Spleen (tissue), 11 donors: ENCODE data around the gene ARMS2. TPM values are rescaled to one million over a fixed set of nuclear protein-coding genes. Genes with fewer than 3 reads are reported as not detected.

Experiments used
- DNase-seq: peaks from one replicate; pipeline ENCODE4 v3.0.0-alpha.2; 2020
- H3K27ac ChIP-seq, 8 donors: fragments of 200-600 bp; sonication (generic) in 7 of 8; 1 replicate in 4 of 8; 2 replicates in 4 of 8; pipeline versions ENCODE4 v1.5.0 to v1.8.0; 2016 to 2021; ENCODE audit warnings: inconsistent platforms in 4 of 8, mild to moderate bottlenecking in 4 of 8, moderate library complexity in 1 of 8
- H3K27me3 ChIP-seq, 7 donors: fragments of 200-600 bp; sonication (generic) in 6 of 7; replicated peaks in 1 of 7; 1 replicate in 4 of 7; 2 replicates in 3 of 7; pipeline versions ENCODE4 v1.5.0 to v1.8.0; 2016 to 2021; ENCODE audit warnings: inconsistent platforms in 3 of 7, mild to moderate bottlenecking in 1 of 7
- H3K36me3 ChIP-seq, 6 donors: fragments of 200-600 bp; sonication (generic) in 5 of 6; 1 replicate in 4 of 6; 2 replicates in 2 of 6; pipeline versions ENCODE4 v1.5.0 to v1.8.0; 2016 to 2021; ENCODE audit warnings: inconsistent platforms in 2 of 6
- H3K4me1 ChIP-seq, 6 donors: fragments of 200-600 bp; sonication (generic) in 5 of 6; 1 replicate in 3 of 6; 2 replicates in 3 of 6; pipeline versions ENCODE4 v1.5.0 to v1.8.0; 2016 to 2021; ENCODE audit warnings: inconsistent platforms in 3 of 6
- H3K4me3 ChIP-seq, 8 donors: fragments of 200-600 bp; sonication (generic) in 7 of 8; 1 replicate in 4 of 8; 2 replicates in 4 of 8; pipeline versions ENCODE4 v1.5.0 to v1.8.0; 2016 to 2021; ENCODE audit warnings: inconsistent platforms in 4 of 8, mild to moderate bottlenecking in 4 of 8, moderate library complexity in 2 of 8
- H3K9me3 ChIP-seq, 8 donors: fragments of 200-600 bp; sonication (generic) in 7 of 8; 1 replicate in 4 of 8; 2 replicates in 4 of 8; pipeline versions ENCODE4 v1.5.0 to v1.8.0; 2016 to 2021; ENCODE audit warnings: inconsistent platforms in 4 of 8
- CTCF ChIP-seq, 11 experiments: fragments of 200-600 bp in 7 of 11; fragments of 450-650 bp in 4 of 11; sonication (generic) in 4 of 11; IDR thresholded peaks in 8 of 11; conservative IDR thresholded peaks in 3 of 11; 1 replicate in 7 of 11; 2 replicates in 4 of 11; pipeline versions ENCODE4 v1.4.0 to v1.8.0; 2016 to 2021; ENCODE audit warnings: antibody characterized with exemption in 11 of 11, inconsistent platforms in 4 of 11, mild to moderate bottlenecking in 1 of 11
- POLR2A ChIP-seq, 3 donors: fragments of 450-650 bp; IDR thresholded peaks; one replicate each; pipeline ENCODE4 v1.5.1; 2017; ENCODE audit warnings: antibody characterized with exemption in 3 of 3, mild to moderate bottlenecking in 1 of 3
- POLR2AphosphoS5 ChIP-seq, 3 donors: sonication (generic); formaldehyde crosslinking; IDR thresholded peaks; one replicate each; pipeline ENCODE4 v1.5.1; 2017; ENCODE audit warnings: antibody characterized with exemption in 3 of 3
- WGBS, 5 donors: extraction: QIAGEN DNeasy Blood & Tissue Kit in 3 of 5; methylation state at CpG; one replicate each; pipeline versions ENCODE4 v1.1.5 to v1.1.7; 2013 to 2018; 5-methylcytosine and 5-hydroxymethylcytosine counted together
- intact Hi-C: fragments of 100-400 bp; cut with DNase I; formaldehyde crosslinking; loops from one replicate; pipeline ENCODE4 v1.15.0; 2023; ENCODE audit warnings: low total_unique reads
- polyA plus RNA-seq, 3 donors: library from polyadenylated mRNA; stranded (reverse); fragments of 200-250 nt; gene quantifications; one replicate each; pipeline ENCODE4 v1.2.1, GENCODE V29; 2013
- total RNA-seq, 7 donors: library from RNA; depleted of rRNA in 3 of 7; stranded (reverse); fragments of >200 nt in 3 of 7; fragmentation: NEBNext Ultra II Directional in 4 of 7; extraction: Animal tissue kit (Norgen Biotek cat#: 25700) in 4 of 7; gene quantifications; one replicate each; pipeline versions ENCODE4 v1.1.0 to v1.2.1, GENCODE V29; 2016 to 2021
- donor health status: healthy with polysubstance abuse.
- donor health status: DM: no; HTN: no; CAD: no; lungs with moderate emphysema.
- donor health status: DM: no; HTN: no; CAD: no.
- donor health status: Bipolar disorder and iron deficiency.
- donor health status: healthy.
- donor health status: DM: no; HTN: no; CAD: no.
- donor health status: DM: yes; HTN: yes; CAD: no.

ARMS2 gene
- total and polyA plus RNA-seq, 10 donors: not detected

GRCh38 chr10:122419016-122419415 is 35.4 kb upstream of the ARMS2 start:
- TF ChIP-seq CTCF (IDR thresholded peaks at IDR 0.05 in 8 of 11, conservative IDR thresholded peaks at IDR 0.05 in 3 of 11) (no peak), POLR2AphosphoS5 (IDR thresholded peaks at IDR 0.05) (no peak), POLR2A (IDR thresholded peaks at IDR 0.05) (no peak)
- no peaks in the 10 kb centered on the region for H3K9me3 ChIP-seq
- peaks cover 5 to 87% (median 31%) of the 10 kb centered on the region in 6 donors for H3K4me1 ChIP-seq
- intact Hi-C loops: no loop called here
- 81 to 88% (median 83%) methylated on average over 1 of the region's 1 CpG for WGBS, 5 donors
- no peak overlapping the region for H3K27ac ChIP-seq
- DNase-seq: no peak
- H3K36me3 ChIP-seq: peaks cover 0 to 54% (median 10%) of the 10 kb centered on the region in 6 donors
- no peak overlapping the region for H3K4me3 ChIP-seq
- no peaks in the 10 kb centered on the region for H3K27me3 ChIP-seq

GRCh38 chr10:122419876-122420623 is 34.4 kb upstream of the ARMS2 start:
- TF ChIP-seq POLR2AphosphoS5 (IDR thresholded peaks at IDR 0.05) (no peak), CTCF (IDR thresholded peaks at IDR 0.05 in 8 of 11, conservative IDR thresholded peaks at IDR 0.05 in 3 of 11) (no peak), POLR2A (IDR thresholded peaks at IDR 0.05) (no peak)
- H3K4me1 ChIP-seq: peaks cover 5 to 97% (median 31%) of the 10 kb centered on the region in 6 donors
- intact Hi-C loops: no loop called here

GRCh38 chr10:122420624-122421007 is 33.8 kb upstream of the ARMS2 start:
- WGBS, 5 donors: 84 to 90% (median 89%) methylated on average over 3 of the region's 3 CpGs
- Histone ChIP-seq H3K36me3 (peaks cover 0 to 56% (median 7%) of the 10 kb centered on the region in 6 donors), H3K27ac (peak overlapping the region in 4 of 8 donors; percentile 3 to 56 (median 29)), H3K4me3 (no peak overlapping the region), H3K4me1 (peaks cover 5 to 100% (median 30%) of the 10 kb centered on the region in 6 donors), H3K27me3 (no peaks in the 10 kb centered on the region), H3K9me3 (no peaks in the 10 kb centered on the region)
- TF ChIP-seq POLR2AphosphoS5 (IDR thresholded peaks at IDR 0.05) (no peak), POLR2A (IDR thresholded peaks at IDR 0.05) (no peak), CTCF (IDR thresholded peaks at IDR 0.05 in 8 of 11, conservative IDR thresholded peaks at IDR 0.05 in 3 of 11) (no peak)
- no peak for DNase-seq
- intact Hi-C loops: no loop called here

More at GRCh38 chr10:122419876-122420623, 34.4 kb upstream of the ARMS2 start:
- Histone ChIP-seq H3K4me3 (no peak overlapping the region), H3K27ac (no peak overlapping the region), H3K27me3 (no peaks in the 10 kb centered on the region), H3K36me3 (peaks cover 0 to 55% (median 7%) of the 10 kb centered on the region in 6 donors), H3K9me3 (no peaks in the 10 kb centered on the region)
- DNase-seq: no peak
- WGBS, 5 donors: 73 to 89% (median 79%) methylated on average over 3 of the region's 3 CpGs

- intact Hi-C loops: no loop called here
- H3K9me3 ChIP-seq: no peaks in the 10 kb centered on the region
- TF ChIP-seq CTCF (IDR thresholded peaks at IDR 0.05 in 8 of 11, conservative IDR thresholded peaks at IDR 0.05 in 3 of 11) (no peak), POLR2AphosphoS5 (IDR thresholded peaks at IDR 0.05) (no peak), POLR2A (IDR thresholded peaks at IDR 0.05) (no peak)
These were observed 33.3 kb upstream of the ARMS2 start for GRCh38 chr10:122421054-122421625.

More at GRCh38 chr10:122421054-122421625, 33.3 kb upstream of the ARMS2 start:
- DNase-seq: no peak
- Histone ChIP-seq H3K27ac (peak overlapping the region in 5 of 8 donors; percentile 3 to 56 (median 17)), H3K27me3 (no peaks in the 10 kb centered on the region), H3K36me3 (peaks cover 0 to 53% (median 3%) of the 10 kb centered on the region in 6 donors), H3K4me3 (no peak overlapping the region), H3K4me1 (peaks cover 5 to 99% (median 27%) of the 10 kb centered on the region in 6 donors)
- WGBS, 5 donors: 74 to 86% (median 78%) methylated on average over 3 of the region's 3 CpGs
